HCT116 (cell line): ENCODE measurements around the gene HEMK1. TPM values are rescaled to one million over a fixed set of nuclear protein-coding genes. Genes with fewer than 3 reads are reported as not detected.

Source experiments
- ATAC-seq: fragments of 200-7000 bp; cut with Tn5 transposase; 2 replicates; pipeline ENCODE4 v1.9.1; 2020; ENCODE audit warnings: mild to moderate bottlenecking, moderate library complexity
- BruUV-seq: library from RNA; stranded (reverse); fragments of 400-500 nt; replicated peaks from 2 replicates; lab custom pipeline; 2021; lab: Mats Ljungman, UMichigan
- CTCF ChIA-PET: fragments of 300-600 bp; sonication (Branson Sonifier 250); formaldehyde crosslinking; loops from one replicate; lab custom pipeline; 2021; ENCODE audit warnings: antibody characterized with exemption; lab: Charles Lee
- POLR2A ChIA-PET: fragments of 300-600, 350-600 bp; sonication (Branson Sonifier 250); formaldehyde crosslinking; loops from one replicate; lab custom pipeline; 2021; ENCODE audit warnings: antibody characterized with exemption; lab: Charles Lee
- RAD21 ChIA-PET, 2 experiments: fragments of 300-600 bp; sonication (Branson Sonifier 250); formaldehyde crosslinking; loops; one replicate each; lab custom pipeline; 2023; ENCODE audit warnings: low total read pairs in 2 of 2; ENCODE audit not compliant: uncharacterized antibody in 2 of 2, unreplicated experiment in 2 of 2, low non-redundant PET in 1 of 2; lab: Charles Lee
- DNase-seq: peaks from one replicate; pipeline ENCODE4 v3.0.0-alpha.2; 2010; ENCODE audit warnings: low read depth, low spot score
- H2AFZ ChIP-seq: fragments of 200-600 bp; shearing (Covaris generic), sonication (generic); 2 replicates; pipeline ENCODE4 v1.6.1; 2017; ENCODE audit warnings: low read depth, mixed run types, mixed read lengths, antibody characterized with exemption, low read length; ENCODE audit not compliant: poor library complexity, severe bottlenecking
- H3K27ac ChIP-seq: 2 replicates; pipeline ENCODE4 v1.5.1; 2012; ENCODE audit warnings: low read depth, low read length
- H3K27me3 ChIP-seq: fragments of 200-600 bp; sonication (generic); 2 replicates; pipeline ENCODE4 v1.6.1; 2016; ENCODE audit warnings: mixed run types, low read length, mixed read lengths; ENCODE audit not compliant: insufficient read depth
- H3K36me3 ChIP-seq, 2 experiments: fragments of 200-500 bp in 1 of 2; fragments of 200-600 bp in 1 of 2; sonication (Bioruptor generic) in 1 of 2; sonication (generic) in 1 of 2; 2 replicates each; pipeline versions ENCODE4 v1.5.1 to v1.6.1; 2014 to 2016; ENCODE audit warnings: low read length in 2 of 2, inconsistent platforms in 1 of 2, mixed read lengths in 1 of 2, mixed run types in 1 of 2; ENCODE audit not compliant: insufficient read depth in 2 of 2, control insufficient read depth in 1 of 2
- H3K4me1 ChIP-seq, 2 experiments: fragments of 200-600 bp in 1 of 2; sonication (generic) in 1 of 2; 2 replicates each; pipeline versions ENCODE4 v1.5.1 to v1.6.1; 2012 to 2017; ENCODE audit warnings: low read length in 2 of 2, inconsistent platforms in 1 of 2, mild to moderate bottlenecking in 1 of 2, mixed read lengths in 1 of 2, mixed run types in 1 of 2, moderate library complexity in 1 of 2; ENCODE audit not compliant: insufficient read depth in 2 of 2, control insufficient read depth in 1 of 2
- H3K4me2 ChIP-seq: fragments of 200-600 bp; sonication (generic); 2 replicates; pipeline ENCODE4 v1.6.1; 2017; ENCODE audit warnings: mixed run types, low read length, mixed read lengths
- H3K4me3 ChIP-seq, 2 experiments: fragments of 200-600 bp in 1 of 2; sonication (generic) in 1 of 2; replicated peaks in 1 of 2; 2 replicates each; pipeline ENCODE4 v1.5.1; 2011 to 2016; ENCODE audit warnings: low read length in 2 of 2, control low read depth in 1 of 2, low read depth in 1 of 2, mild to moderate bottlenecking in 1 of 2, mixed read lengths in 1 of 2, mixed run types in 1 of 2
- H3K79me2 ChIP-seq: fragments of 200-600 bp; sonication (generic); 2 replicates; pipeline ENCODE4 v1.6.1; 2017; ENCODE audit warnings: mild to moderate bottlenecking, mixed run types, low read length, moderate library complexity, mixed read lengths; ENCODE audit not compliant: insufficient read depth
- H3K9ac ChIP-seq: fragments of 200-600 bp; sonication (generic); 2 replicates; pipeline ENCODE4 v1.6.1; 2016; ENCODE audit warnings: low read length, mixed read lengths
- H3K9me2 ChIP-seq: fragments of 200-600 bp; sonication (generic), shearing (Covaris generic); 2 replicates; pipeline ENCODE4 v1.6.1; 2017; ENCODE audit warnings: mixed run types, mild to moderate bottlenecking, moderate library complexity; ENCODE audit not compliant: insufficient read depth
- H3K9me3 ChIP-seq, 2 experiments: fragments of 200-500 bp in 1 of 2; fragments of 200-600 bp in 1 of 2; sonication (Bioruptor generic) in 1 of 2; sonication (generic) in 1 of 2; 2 replicates each; pipeline ENCODE4 v1.6.1; 2014 to 2017; ENCODE audit warnings: low read length in 2 of 2, mixed read lengths in 2 of 2, inconsistent platforms in 1 of 2, low read depth in 1 of 2, mild to moderate bottlenecking in 1 of 2, mixed run types in 1 of 2, moderate library complexity in 1 of 2; ENCODE audit not compliant: control insufficient read depth in 1 of 2, insufficient read depth in 1 of 2
- H4K20me1 ChIP-seq: fragments of 200-600 bp; sonication (generic), shearing (Covaris generic); 2 replicates; pipeline ENCODE4 v1.6.1; 2017; ENCODE audit warnings: mixed run types, mild to moderate bottlenecking, moderate library complexity; ENCODE audit not compliant: insufficient read depth
- ATF3 ChIP-seq: IDR thresholded peaks from 2 replicates; pipeline ENCODE4 v1.6.1; 2012
- CBX3 ChIP-seq: IDR thresholded peaks from 2 replicates; pipeline ENCODE4 v1.6.1; 2012; ENCODE audit warnings: low read depth
- EGR1 ChIP-seq: IDR thresholded peaks from 2 replicates; pipeline ENCODE4 v1.6.1; 2012; ENCODE audit warnings: low read depth
- EZH2 ChIP-seq: fragments of 200-600 bp; sonication (generic); IDR thresholded peaks from 2 replicates; pipeline ENCODE4 v1.6.1; 2017; ENCODE audit warnings: antibody characterized with exemption, mixed run types
- JUND ChIP-seq: IDR thresholded peaks from 2 replicates; pipeline ENCODE4 v1.6.1; 2012
- ZBTB33 ChIP-seq: IDR thresholded peaks from 2 replicates; pipeline ENCODE4 v1.6.1; 2011; ENCODE audit warnings: mild to moderate bottlenecking, low read length, moderate library complexity; ENCODE audit not compliant: insufficient replicate concordance; ENCODE audit errors: extremely low read depth
- intact Hi-C: fragments of 100-400 bp; cut with micrococcal nuclease; formaldehyde crosslinking; loops from 2 replicates; pipeline ENCODE4 v1.10.0; 2022
- total RNA-seq: library from RNA; stranded (reverse); gene quantifications from one replicate; pipeline ENCODE4 v1.2.1, GENCODE V29; 2021; ENCODE audit not compliant: unreplicated experiment

HEMK1 gene
- total RNA-seq, 1 experiment from 2014 or later = 20.5 TPM

DNA sequence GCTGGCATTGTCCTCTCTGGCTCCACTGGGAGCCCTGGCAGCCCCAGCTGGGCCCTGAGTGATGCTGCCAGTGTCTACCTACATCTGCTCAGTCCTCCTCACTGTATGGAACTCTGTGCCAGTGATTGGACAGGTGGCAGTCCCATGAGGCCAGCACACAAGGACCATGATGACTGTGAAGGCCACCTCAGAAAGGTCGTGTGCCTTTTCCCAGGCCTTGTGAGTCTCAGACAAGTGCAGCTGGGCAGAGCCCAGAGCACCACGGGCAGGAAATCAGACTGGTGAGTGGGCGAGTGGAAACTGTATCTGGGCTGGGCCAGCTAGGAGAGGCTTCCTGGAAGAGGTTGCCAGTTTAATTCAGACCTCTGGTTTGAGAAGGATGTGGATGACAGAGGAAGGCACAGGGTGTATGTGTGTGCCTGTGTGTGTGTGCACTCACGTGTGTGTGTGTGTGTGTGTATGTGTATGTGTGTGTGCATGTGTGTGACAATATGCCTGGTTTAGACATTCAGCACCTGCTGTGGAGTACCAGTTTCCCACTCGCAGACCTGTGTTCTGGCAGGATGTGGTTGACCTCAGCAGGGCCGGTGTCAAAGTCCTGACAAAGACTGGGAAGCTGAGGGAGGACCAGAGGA, 54.6 kb downstream of the HEMK1 start:
- TF ChIP-seq JUND (no peak), ATF3 (no peak), EZH2 (no peak), EGR1 (no peak), ZBTB33 (no peak), CBX3 (no peak)
- Histone ChIP-seq H3K4me1 (peaks cover 62 to 87% of the 10 kb centered on the region in 2 experiments), H2AFZ (no peak overlapping the region), H3K27me3 (no peaks in the 10 kb centered on the region), H3K4me2 (peak overlapping the region; percentile 75), H3K4me3 (peak overlapping the region in 1 of 2 experiments; percentile 29; a peak in 2 of 4 replicates), H3K9ac (peak overlapping the region; percentile 47), H3K9me3 (no peaks in the 10 kb centered on the region), H4K20me1 (no peaks in the 10 kb centered on the region), H3K9me2 (no peaks in the 10 kb centered on the region), H3K27ac (peak overlapping the region; percentile 87), H3K79me2 (peaks cover 90% of the 10 kb centered on the region), H3K36me3 (peaks cover 0 to 17% of the 10 kb centered on the region in 2 experiments; a peak in 1 of 4 replicates)
- ChIA-PET CTCF (interaction anchor here (1.4 to 1.9 kb wide), 2 partner anchors 29 kb away, joined by 6 to 7 read pairs; no protein-coding TSS in a partner anchor), RAD21 (interaction anchor here (0.9 to 1.2 kb wide), 2 partner anchors 8 to 29 kb away, joined by 3 to 4 read pairs; no protein-coding TSS in a partner anchor), POLR2A (interaction anchor here (2.4 kb wide), 1 partner anchor 29 kb away, joined by 8 read pairs; no protein-coding TSS in a partner anchor)
- ATAC-seq (no peak), DNase-seq (no peak)
- no TSS peak for BruUV-seq
- intact Hi-C loops = no loop called here
